Occipital lobe (tissue), 2 donors: ENCODE data around the gene TNNI3K. TPM values are rescaled to one million over a fixed set of nuclear protein-coding genes. Genes with fewer than 3 reads are reported as not detected.
A peak's percentile ranks its signal among the peaks of the same experiment; 100 is the strongest.
"Not testable (repeated sequence)": the region's sequence is repeated elsewhere in the genome, so short reads cannot be mapped to it uniquely, and the experiment has no call there.

Experiments
- DNase-seq: peaks from one replicate; lab custom pipeline; 2025; lab: John Stamatoyannopoulos, UW
- total RNA-seq: library from RNA; depleted of rRNA; stranded (reverse); fragments of >200 nt; gene quantifications from one replicate; pipeline ENCODE4 v1.2.3, GENCODE V29; 2014

Gene TNNI3K
- 23.4 TPM for total RNA-seq

- no peak for DNase-seq
Observed at GRCh38 chr1:74235153-74235552, at the start of gene TNNI3K. Gene TNNI3K (plus strand): TSS chr1:74235387. CDS start chr1:74235452, 65 bp downstream.

GRCh38 chr1:74193908-74194307 is 41.3 kb upstream of the TNNI3K start:
- no peak for DNase-seq

GRCh38 chr1:74195339-74195738 is 39.8 kb upstream of the TNNI3K start:
- no peak for DNase-seq

GRCh38 chr1:74197255-74197654 is 37.9 kb upstream of the TNNI3K start:
- DNase-seq: no peak

GRCh38 chr1:74197657-74198552 is 37.3 kb upstream of the TNNI3K start, which contains the start of the genes FPGT and LRRIQ3:
Gene FPGT (plus strand): TSS chr1:74198242. CDS start chr1:74198279, 37 bp downstream.
Gene LRRIQ3 (minus strand): TSS chr1:74198176. CDS start chr1:74183684, 14,492 bp downstream.
- peak; percentile 90 for DNase-seq

GRCh38 chr1:74199504-74199903 is 35.7 kb upstream of the TNNI3K start:
- DNase-seq: no peak

- no peak for DNase-seq
Observed at GRCh38 chr1:74205266-74205665, 29.9 kb upstream of the TNNI3K start.

- DNase-seq: no peak
Observed at GRCh38 chr1:74215229-74215628, 20.0 kb upstream of the TNNI3K start.

- no peak for DNase-seq
Observed at GRCh38 chr1:74222701-74223100, 12.5 kb upstream of the TNNI3K start.

- DNase-seq: no peak
Observed at GRCh38 chr1:74223453-74223852, 11.7 kb upstream of the TNNI3K start.

- DNase-seq: no peak
Observed at GRCh38 chr1:74236440-74236839, 1.3 kb downstream of the TNNI3K start.

GRCh38 chr1:74237035-74237434 is 1.8 kb downstream of the TNNI3K start:
- no peak for DNase-seq

GRCh38 chr1:74237787-74238186 is 2.6 kb downstream of the TNNI3K start:
- DNase-seq: no peak

- no peak for DNase-seq
Observed at GRCh38 chr1:74245168-74245772, 10.1 kb downstream of the TNNI3K start.

GRCh38 chr1:74246315-74246714 is 11.1 kb downstream of the TNNI3K start:
- no peak for DNase-seq

- no peak for DNase-seq
Observed at GRCh38 chr1:74247881-74248528, 12.8 kb downstream of the TNNI3K start.

- DNase-seq: not testable (repeated sequence)
Observed at GRCh38 chr1:74253243-74253824, 18.1 kb downstream of the TNNI3K start.

- no peak for DNase-seq
Observed at GRCh38 chr1:74266001-74266400, 30.8 kb downstream of the TNNI3K start.

- DNase-seq: no peak
Observed at GRCh38 chr1:74271503-74271902, 36.3 kb downstream of the TNNI3K start.

GRCh38 chr1:74280642-74281396 is 45.6 kb downstream of the TNNI3K start:
- no peak for DNase-seq

- no peak for DNase-seq
Observed at GRCh38 chr1:74286414-74286813, 51.2 kb downstream of the TNNI3K start.
